ENCODE results near the gene TAPBPL. TPM values are rescaled to one million over a fixed set of nuclear protein-coding genes. Genes with fewer than 3 reads are reported as not detected.

The TAPBPL gene
- polyA plus RNA-seq, 3 donors = 89.3 to 145 (median 91.8) TPM

DNA sequence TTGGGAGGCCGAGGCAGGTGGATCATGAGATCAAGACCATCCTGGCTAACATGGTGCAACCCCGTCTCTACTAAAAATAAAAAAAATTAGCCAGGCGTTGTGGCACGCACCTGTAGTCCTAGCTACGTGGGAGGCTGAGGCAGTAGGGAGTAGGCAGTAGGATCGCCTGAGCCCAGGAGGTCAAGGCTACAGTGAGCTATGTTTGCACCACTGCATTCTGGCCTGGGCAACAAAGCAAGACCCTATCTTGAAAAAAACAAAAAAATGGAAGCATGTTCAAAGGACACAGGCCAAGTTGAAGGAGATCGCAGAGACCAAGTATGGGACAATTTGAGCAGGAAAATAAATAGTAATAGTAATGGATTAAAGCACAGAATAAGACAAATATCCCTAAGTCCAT, 56.2 kb downstream of the TAPBPL start:
- H3K9ac ChIP-seq (ENCODE audit: insufficient read depth, low read length, poor library complexity, severe bottlenecking) = no peak overlapping the region
- intact Hi-C loops (cut with micrococcal nuclease) = no loop called here
- TF ChIP-seq, protein P1, sequence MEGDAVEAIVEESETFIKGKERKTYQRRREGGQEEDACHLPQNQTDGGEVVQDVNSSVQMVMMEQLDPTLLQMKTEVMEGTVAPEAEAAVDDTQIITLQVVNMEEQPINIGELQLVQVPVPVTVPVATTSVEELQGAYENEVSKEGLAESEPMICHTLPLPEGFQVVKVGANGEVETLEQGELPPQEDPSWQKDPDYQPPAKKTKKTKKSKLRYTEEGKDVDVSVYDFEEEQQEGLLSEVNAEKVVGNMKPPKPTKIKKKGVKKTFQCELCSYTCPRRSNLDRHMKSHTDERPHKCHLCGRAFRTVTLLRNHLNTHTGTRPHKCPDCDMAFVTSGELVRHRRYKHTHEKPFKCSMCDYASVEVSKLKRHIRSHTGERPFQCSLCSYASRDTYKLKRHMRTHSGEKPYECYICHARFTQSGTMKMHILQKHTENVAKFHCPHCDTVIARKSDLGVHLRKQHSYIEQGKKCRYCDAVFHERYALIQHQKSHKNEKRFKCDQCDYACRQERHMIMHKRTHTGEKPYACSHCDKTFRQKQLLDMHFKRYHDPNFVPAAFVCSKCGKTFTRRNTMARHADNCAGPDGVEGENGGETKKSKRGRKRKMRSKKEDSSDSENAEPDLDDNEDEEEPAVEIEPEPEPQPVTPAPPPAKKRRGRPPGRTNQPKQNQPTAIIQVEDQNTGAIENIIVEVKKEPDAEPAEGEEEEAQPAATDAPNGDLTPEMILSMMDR (IDR thresholded peaks at IDR 0.05) = no peak
- Mint-ChIP-seq H3K4me3 (no peak overlapping the region), H3K9me3 (no peaks in the 10 kb centered on the region), H3K27ac (peak overlapping the region in 1 of 7 donors; percentile 58), H3K4me1 (no peaks in the 10 kb centered on the region), H3K27me3 (ENCODE audit: low read depth in 3 of 3) (peaks cover 0 to 4% (median 0%) of the 10 kb centered on the region in 3 donors), H3K36me3 (peaks cover 52 to 76% of the 10 kb centered on the region in 2 donors)
- no peaks in the 10 kb centered on the region for H4K20me1 ChIP-seq (ENCODE audit: insufficient read depth, low read length)
- H3K4me2 ChIP-seq (replicated peaks; ENCODE audit: extremely low read depth, low read length, poor library complexity, severe bottlenecking) = no peak overlapping the region
- no peaks in the 10 kb centered on the region for H3K9me3 ChIP-seq (replicated peaks in 1 of 2; ENCODE audit: control insufficient read depth in 1 of 2, insufficient read depth in 1 of 2, low read length in 2 of 2)
- H3K27me3 ChIP-seq (ENCODE audit: control insufficient read depth in 2 of 2, insufficient read depth in 2 of 2, low read length in 2 of 2) = no peaks in the 10 kb centered on the region
- no peak for DNase-seq
- no peak overlapping the region for H3K4me3 ChIP-seq (replicated peaks in 1 of 3; ENCODE audit: low read depth in 2 of 3, low read length in 3 of 3)
- H3K79me2 ChIP-seq (ENCODE audit: insufficient read depth, low read length) = peaks cover 77% of the 10 kb centered on the region
- peaks cover 53 to 96% of the 10 kb centered on the region in 2 donors for H3K36me3 ChIP-seq (replicated peaks in 1 of 2; ENCODE audit: control insufficient read depth in 1 of 2, insufficient read depth in 2 of 2, low read length in 2 of 2)
- H3K27ac ChIP-seq (ENCODE audit: low read depth in 1 of 2, low read length in 2 of 2) = no peak overlapping the region
- no peak overlapping the region for H2AFZ ChIP-seq (ENCODE audit: insufficient read depth, low read depth, low read length, poor library complexity, severe bottlenecking)
- H3K4me1 ChIP-seq (ENCODE audit: control insufficient read depth in 1 of 2, insufficient read depth in 2 of 2, low read length in 2 of 2) = no peaks in the 10 kb centered on the region
- WGBS (ENCODE audit: insufficient coverage) = 96% methylated on average over 5 of the region's 7 CpGs

Other genes starting within 250 kb of the TAPBPL start
- under 1 TPM in 1 of 3 donors, not detected in 2; 0.05 TPM for gene PLEKHG6, start 141.4 kb upstream of the TAPBPL start, polyA plus RNA-seq
- gene TNFRSF1A, start 110.0 kb upstream of the TAPBPL start, polyA plus RNA-seq = 100 to 1,000 TPM; 108 to 157 (median 152) TPM
- gene SCNN1A, start 76.5 kb upstream of the TAPBPL start, polyA plus RNA-seq = under 1 TPM; 0.11 to 0.68 (median 0.63) TPM
- 100 to 1,000 TPM in 1 of 3 donors, 10 to 100 TPM in 2; 56.4 to 108 (median 60.6) TPM for gene LTBR, start 67.9 kb upstream of the TAPBPL start, polyA plus RNA-seq
- gene CD27, start 7.1 kb upstream of the TAPBPL start, polyA plus RNA-seq = 1 to 10 TPM in 1 of 3 donors, under 1 TPM in 2; 0.08 to 1.2 (median 0.88) TPM
- 10 to 100 TPM in 1 of 3 donors, under 1 TPM in 2; 0.84 to 24.6 (median 0.85) TPM for gene VAMP1, start 18.6 kb downstream of the TAPBPL start, polyA plus RNA-seq
- gene MRPL51, start 41.2 kb downstream of the TAPBPL start, polyA plus RNA-seq = 100 to 1,000 TPM in 2 of 3 donors, 10 to 100 TPM in 1; 22.0 to 238 (median 189) TPM
- gene NCAPD2, start 42.1 kb downstream of the TAPBPL start, polyA plus RNA-seq = 10 to 100 TPM in 1 of 3 donors, 1 to 10 TPM in 2; 6.2 to 15.0 (median 8.3) TPM
- 1,000 to 10,000 TPM; 2,879 to 3,427 (median 3,223) TPM for gene GAPDH, start 82.5 kb downstream of the TAPBPL start, polyA plus RNA-seq
- 100 to 1,000 TPM in 1 of 3 donors, 10 to 100 TPM in 2; 10.7 to 178 (median 11.1) TPM for gene IFFO1, start 104.0 kb downstream of the TAPBPL start, polyA plus RNA-seq
- gene NOP2, start 116.2 kb downstream of the TAPBPL start, polyA plus RNA-seq = 10 to 100 TPM in 1 of 3 donors, 1 to 10 TPM in 2; 3.9 to 54.5 (median 5.7) TPM
- 10 to 100 TPM in 2 of 3 donors, 1 to 10 TPM in 1; 9.9 to 74.2 (median 16.2) TPM for gene CHD4, start 155.3 kb downstream of the TAPBPL start, polyA plus RNA-seq
- gene LPAR5, start 183.9 kb downstream of the TAPBPL start, polyA plus RNA-seq = under 1 TPM; 0.11 to 0.18 (median 0.14) TPM
- 10 to 100 TPM; 10.2 to 28.3 (median 10.3) TPM for gene ACRBP, start 195.4 kb downstream of the TAPBPL start, polyA plus RNA-seq
- gene ING4, start 211.1 kb downstream of the TAPBPL start, polyA plus RNA-seq = 10 to 100 TPM; 62.2 to 67.1 (median 64.0) TPM
- gene ZNF384, start 237.3 kb downstream of the TAPBPL start, polyA plus RNA-seq = 10 to 100 TPM in 2 of 3 donors, 1 to 10 TPM in 1; 9.6 to 87.0 (median 10.9) TPM
- not detected for gene PIANP, start 248.8 kb downstream of the TAPBPL start, polyA plus RNA-seq